Pancreas (tissue), 10 donors: ENCODE data around the gene NUP107. TPM values are rescaled to one million over a fixed set of nuclear protein-coding genes. Genes with fewer than 3 reads are reported as not detected.

ENCODE experiments used
- ATAC-seq, 4 donors: fragments of 200-7000 bp; cut with Tn5 transposase; one replicate each; pipeline versions ENCODE4 v1.8.0 to v1.9.1; 2020; ENCODE audit warnings: mild to moderate bottlenecking in 4 of 4, moderate library complexity in 4 of 4
- DNase-seq, 6 donors: peaks; one replicate each; pipeline ENCODE4 v3.0.0-alpha.2; 2020
- FAIRE-seq: peaks from 2 replicates; lab custom pipeline; 2012; peaks lifted over from hg19 to GRCh38; lab: Jason Lieb, UNC
- H3K27ac ChIP-seq, 4 donors: fragments of 200-600 bp; sonication (generic); 1 replicate in 3 of 4; 2 replicates in 1 of 4; pipeline versions ENCODE4 v1.5.0 to v1.8.0; 2020
- H3K27me3 ChIP-seq, 4 donors: fragments of 200-600 bp; one replicate each; pipeline ENCODE4 v1.8.0; 2021
- H3K36me3 ChIP-seq, 3 donors: fragments of 200-600 bp; sonication (generic) in 1 of 3; one replicate each; pipeline versions ENCODE4 v1.5.0 to v1.8.0; 2020 to 2021
- H3K4me1 ChIP-seq, 3 donors: fragments of 200-600 bp; one replicate each; pipeline ENCODE4 v1.8.0; 2021
- H3K4me3 ChIP-seq, 4 donors: fragments of 200-600 bp; sonication (generic) in 2 of 4; one replicate each; pipeline versions ENCODE4 v1.5.0 to v1.8.0; 2020 to 2021
- H3K9me3 ChIP-seq, 4 donors: fragments of 200-600 bp; one replicate each; pipeline ENCODE4 v1.8.0; 2021
- CTCF ChIP-seq, 4 donors: fragments of 200-600 bp; sonication (generic) in 3 of 4; IDR thresholded peaks; one replicate each; pipeline versions ENCODE4 v1.5.0 to v1.8.0; 2021; ENCODE audit warnings: antibody characterized with exemption in 4 of 4
- WGBS, 2 donors: extraction: QIAGEN DNeasy Blood & Tissue Kit; methylation state at CpG; one replicate each; pipeline ENCODE4 v1.1.7; 2013; 5-methylcytosine and 5-hydroxymethylcytosine counted together
- intact Hi-C, 3 donors: fragments of 100-400 bp; cut with DNase I; formaldehyde crosslinking; loops; one replicate each; pipeline versions ENCODE4 v1.11.1 to v1.14.2; 2022
- polyA plus RNA-seq, 2 donors: library from polyadenylated mRNA; stranded (reverse); fragments of 200-250 nt; gene quantifications; one replicate each; pipeline ENCODE4 v1.2.3, GENCODE V29; 2013
- total RNA-seq, 6 donors: library from RNA; stranded (reverse); fragmentation: NEBNext Ultra II Directional in 4 of 6; extraction: Animal tissue kit (Norgen Biotek cat#: 25700) in 4 of 6; gene quantifications; one replicate each; pipeline versions ENCODE4 v1.2.1 to v1.2.4, GENCODE V29; 2021 to 2023
- donor health status: healthy with polysubstance abuse.
- donor health status: DM: no; HTN: no; CAD: no; lungs with moderate emphysema.
- donor health status: DM: no; HTN: no; CAD: no.
- donor health status: control.
- donor health status: control.
- donor health status: Bipolar disorder and iron deficiency.
- donor health status: DM: yes; HTN: yes; CAD: no.
- donor health status: DM: no; HTN: no; CAD: no.
- donor health status: DM: no; HTN: no; CAD: no.
- donor health status: DM: yes; HTN: yes; CAD: no.

The NUP107 gene
- total and polyA plus RNA-seq, 8 donors: 11.3 to 22.1 (median 14.6) TPM

DNA sequence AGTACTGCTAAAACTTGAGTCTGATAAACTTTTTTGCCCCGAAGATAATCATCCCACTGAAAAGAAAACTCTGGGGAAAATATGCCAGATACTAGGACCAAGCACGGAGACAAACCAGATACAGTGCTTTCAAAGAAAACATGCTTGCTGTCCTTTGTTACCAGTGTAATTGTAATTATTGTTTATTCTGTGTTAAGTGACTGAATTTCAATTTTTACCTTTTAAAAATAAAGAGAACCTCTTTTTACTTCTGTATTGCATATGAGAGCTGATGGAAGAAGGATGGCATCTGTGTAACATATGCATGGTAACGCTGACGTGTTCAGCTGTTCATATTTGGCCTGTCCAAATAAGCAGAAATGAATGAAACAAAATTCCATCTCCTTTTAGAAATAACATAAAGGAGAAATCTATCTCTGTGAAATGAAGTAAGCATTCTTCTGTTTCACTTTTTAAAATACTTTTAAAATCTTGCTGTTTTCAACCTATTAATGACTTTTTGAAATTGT, 81.7 kb downstream of the NUP107 start:
- no peaks in the 10 kb centered on the region for H3K4me1 ChIP-seq
- peaks cover 0 to 10% (median 0%) of the 10 kb centered on the region in 3 donors for H3K36me3 ChIP-seq
- DNase-seq (no peak), ATAC-seq (no peak), FAIRE-seq (no peak)
- intact Hi-C loops: no loop called here
- WGBS, 2 donors: 93 to 95% methylated on average over 4 of the region's 4 CpGs
- H3K27me3 ChIP-seq: no peaks in the 10 kb centered on the region
- H3K27ac ChIP-seq: no peak overlapping the region
- H3K4me3 ChIP-seq: no peak overlapping the region
- no peaks in the 10 kb centered on the region for H3K9me3 ChIP-seq
- no peak for TF ChIP-seq CTCF (IDR thresholded peaks at IDR 0.05)

DNA sequence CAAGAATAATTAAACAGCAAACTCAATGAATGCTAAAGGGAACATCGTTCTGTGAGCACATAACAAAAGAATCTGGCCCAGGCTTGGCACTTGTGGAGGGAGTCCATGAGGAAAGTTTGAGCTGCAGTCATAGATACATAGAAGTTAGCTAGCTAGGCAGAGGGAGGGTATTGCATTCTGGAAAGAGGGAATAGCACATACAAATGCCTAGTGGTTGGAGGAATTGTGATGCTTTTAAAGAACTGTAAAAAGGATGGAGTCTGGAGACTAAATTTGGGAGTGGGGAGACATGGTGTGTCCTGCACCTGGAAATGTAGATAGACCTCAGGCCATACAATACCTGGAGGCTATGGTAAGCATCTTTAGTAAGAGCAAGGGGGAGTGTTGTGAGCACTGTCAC, 83.2 kb downstream of the NUP107 start:
- no peak for ATAC-seq
- Histone ChIP-seq H3K27me3 (no peaks in the 10 kb centered on the region), H3K4me1 (no peaks in the 10 kb centered on the region), H3K27ac (no peak overlapping the region), H3K4me3 (no peak overlapping the region), H3K36me3 (peaks cover 0 to 3% (median 0%) of the 10 kb centered on the region in 3 donors), H3K9me3 (no peaks in the 10 kb centered on the region)
- 91 to 92% methylated on average over 1 of the region's 1 CpG for WGBS, 2 donors
- DNase-seq: no peak
- intact Hi-C loops: no loop called here
- no peak for TF ChIP-seq CTCF (IDR thresholded peaks at IDR 0.05)
- FAIRE-seq: no peak

DNA sequence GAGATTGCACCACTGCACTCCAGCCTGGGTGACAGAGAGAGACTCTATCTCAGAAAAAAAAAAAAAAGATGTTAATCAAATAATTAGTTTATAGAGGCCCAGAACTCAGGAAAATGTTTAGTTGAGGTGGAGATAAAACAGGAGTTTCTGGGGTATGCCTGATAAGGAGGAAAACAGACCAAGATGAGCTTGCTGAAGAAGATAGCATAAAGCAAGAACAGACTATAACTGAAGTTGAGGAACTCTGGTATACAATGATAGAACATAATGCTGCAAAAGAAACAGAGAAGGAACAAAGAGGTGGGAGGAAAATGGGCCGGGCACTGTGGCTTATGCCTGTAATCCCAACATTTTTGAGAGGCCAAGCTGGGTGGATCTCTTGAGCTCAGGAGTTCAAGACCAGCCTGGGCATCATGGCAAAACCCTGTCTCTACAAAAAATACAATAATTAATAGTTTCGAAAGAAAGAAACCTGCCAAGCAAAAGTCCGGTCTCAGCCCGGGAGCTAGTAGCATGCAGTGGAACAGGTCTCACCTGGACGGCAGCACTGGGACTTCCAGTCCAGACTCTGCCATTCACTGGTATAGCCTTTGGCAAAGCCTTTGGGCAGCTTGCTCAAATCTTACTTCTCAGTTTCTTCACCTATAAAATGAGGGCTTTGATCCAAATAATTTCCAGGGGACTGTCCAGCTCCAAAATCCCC, 84.6 kb downstream of the NUP107 start:
- intact Hi-C loops: no loop called here
- no peak for ATAC-seq
- no peaks in the 10 kb centered on the region for H3K27me3 ChIP-seq
- H3K27ac ChIP-seq: no peak overlapping the region
- no peak overlapping the region for H3K4me3 ChIP-seq
- DNase-seq: no peak
- H3K36me3 ChIP-seq: peaks cover 0 to 3% (median 0%) of the 10 kb centered on the region in 3 donors
- WGBS, 2 donors: 92 to 94% methylated on average over 5 of the region's 5 CpGs
- H3K9me3 ChIP-seq: no peaks in the 10 kb centered on the region
- no peaks in the 10 kb centered on the region for H3K4me1 ChIP-seq
- no peak for FAIRE-seq
- no peak for TF ChIP-seq CTCF (IDR thresholded peaks at IDR 0.05)

GRCh38 chr12:68772714-68773113, 85.9 kb downstream of the NUP107 start:
- no peaks in the 10 kb centered on the region for H3K27me3 ChIP-seq
- no peak overlapping the region for H3K4me3 ChIP-seq
- H3K9me3 ChIP-seq: no peaks in the 10 kb centered on the region
- no peaks in the 10 kb centered on the region for H3K4me1 ChIP-seq
- no peak for ATAC-seq
- intact Hi-C loops: no loop called here
- DNase-seq: no peak
- TF ChIP-seq CTCF (IDR thresholded peaks at IDR 0.05): no peak
- no peak overlapping the region for H3K27ac ChIP-seq
- H3K36me3 ChIP-seq: no peaks in the 10 kb centered on the region
- no peak for FAIRE-seq
- 79 to 84% methylated on average over 8 of the region's 8 CpGs for WGBS, 2 donors

DNA sequence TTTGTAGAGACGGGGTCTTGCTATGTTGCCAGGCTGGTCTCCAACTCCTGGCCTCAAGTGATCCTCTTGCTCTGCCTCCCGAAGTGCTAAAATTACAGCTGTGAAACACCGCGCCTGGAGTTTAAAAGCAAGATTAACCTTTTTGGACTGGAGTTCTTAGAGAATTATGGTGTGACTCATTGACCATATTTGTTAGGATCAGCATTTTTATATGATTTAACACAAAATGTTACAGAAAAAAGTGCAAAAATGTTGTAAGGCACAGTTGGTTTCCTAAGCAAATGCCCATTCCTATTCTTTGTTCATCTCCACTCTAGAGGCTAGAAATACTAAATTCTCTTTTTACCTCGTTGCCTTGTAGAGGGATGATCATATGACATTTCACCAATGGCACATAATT, 86.8 kb downstream of the NUP107 start:
- Histone ChIP-seq H3K4me3 (no peak overlapping the region), H3K4me1 (no peaks in the 10 kb centered on the region), H3K9me3 (no peaks in the 10 kb centered on the region), H3K27me3 (no peaks in the 10 kb centered on the region), H3K27ac (no peak overlapping the region), H3K36me3 (no peaks in the 10 kb centered on the region)
- ATAC-seq (no peak), FAIRE-seq (no peak), DNase-seq (no peak)
- intact Hi-C loops: no loop called here
- TF ChIP-seq CTCF (IDR thresholded peaks at IDR 0.05): no peak
- WGBS, 2 donors: 81 to 91% methylated on average over 5 of the region's 5 CpGs
